HG02970 (cell line): ENCODE measurements around the gene POLR3H.

ENCODE experiments used
- ATAC-seq: cut with Tn5 transposase; IDR thresholded peaks from one replicate; pipeline ENCODE4 v1.9.1; 2021; ENCODE audit warnings: mild to moderate bottlenecking, moderate library complexity, moderate number of reproducible peaks; ENCODE audit not compliant: unreplicated experiment, low FRiP score

The POLR3H gene

DNA sequence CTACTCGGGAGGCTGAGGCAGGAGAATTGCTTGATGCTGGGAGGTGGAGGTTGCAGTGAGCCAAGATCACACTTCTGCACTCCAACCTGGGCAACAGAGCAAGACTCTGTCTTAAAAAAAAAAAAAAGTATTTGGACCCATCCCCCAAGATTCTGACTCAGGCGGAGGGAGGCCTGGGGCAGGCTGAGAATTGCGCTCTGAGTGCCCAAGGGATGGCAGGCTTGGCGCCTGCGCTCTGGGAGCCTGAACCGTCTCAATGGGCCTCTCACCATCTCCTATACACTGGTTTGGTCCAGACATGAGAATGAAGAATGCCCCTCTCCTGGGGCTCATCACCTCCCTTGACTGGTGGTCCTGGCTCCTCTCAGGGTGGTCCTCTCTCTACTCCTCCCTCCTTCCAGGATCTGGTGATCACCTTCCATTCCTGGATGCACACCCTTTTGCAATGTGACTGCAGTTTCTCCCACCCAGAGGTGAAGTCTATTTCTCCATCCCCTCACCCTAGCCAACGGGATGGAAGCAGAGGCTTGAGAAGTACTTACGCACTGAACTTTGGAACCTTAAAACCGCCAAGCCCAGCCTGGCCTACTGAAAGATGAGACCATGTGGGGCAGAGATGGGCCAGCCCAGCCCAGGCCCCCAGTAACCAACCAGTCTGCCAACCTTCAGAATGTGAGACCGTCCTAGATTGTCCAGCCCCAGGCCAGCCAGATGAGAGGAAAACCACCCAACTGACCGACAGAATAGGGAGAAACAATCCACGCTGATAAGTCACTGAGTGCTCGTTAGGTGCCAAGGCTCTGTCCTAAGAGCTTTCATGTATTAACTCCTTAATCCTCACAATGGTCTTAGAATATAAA is 4.9 kb downstream of the POLR3H start:
- no peak for ATAC-seq

GRCh38 chr22:41538583-41538982 is 5.7 kb downstream of the POLR3H start:
- ATAC-seq = no peak

DNA sequence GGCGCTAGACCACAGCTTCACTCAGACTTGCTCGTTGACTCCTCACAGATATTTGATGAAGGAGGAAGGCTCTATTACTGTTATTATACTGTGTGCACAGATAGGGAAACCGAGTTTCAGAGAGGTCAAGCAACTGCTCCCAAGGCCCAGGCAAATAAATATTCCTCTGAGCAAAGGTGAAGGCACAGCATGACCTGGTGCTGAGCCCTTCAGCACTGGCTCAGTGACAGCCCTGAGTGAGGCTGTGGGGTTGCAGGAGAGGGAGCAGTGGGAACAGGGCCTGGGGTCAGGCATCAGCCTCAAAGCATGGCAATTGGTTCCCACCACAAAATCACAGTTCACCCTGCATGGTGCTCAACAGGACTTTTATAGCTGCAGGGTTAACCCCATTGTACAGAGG is 7.1 kb downstream of the POLR3H start:
- no peak for ATAC-seq

DNA sequence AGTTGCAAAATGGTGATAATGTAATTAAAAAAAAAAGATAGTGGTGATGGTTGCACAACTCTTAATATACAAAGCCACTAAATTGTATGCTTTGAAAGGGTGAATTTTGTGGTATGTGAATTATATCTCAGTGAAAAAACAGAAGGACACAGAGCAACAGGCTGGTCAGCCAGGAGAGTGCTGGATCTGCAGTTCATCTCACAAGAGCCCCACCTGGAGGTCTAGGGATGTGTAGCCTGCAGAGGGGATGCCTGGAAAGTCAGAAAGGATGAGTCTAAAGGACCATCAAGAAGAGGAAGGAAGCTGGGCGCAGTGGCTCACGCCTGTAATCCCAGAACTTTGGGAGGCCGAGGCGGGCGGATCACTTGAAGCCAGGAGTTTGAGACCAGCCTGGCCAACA is 9.0 kb downstream of the POLR3H start:
- ATAC-seq = no peak

DNA sequence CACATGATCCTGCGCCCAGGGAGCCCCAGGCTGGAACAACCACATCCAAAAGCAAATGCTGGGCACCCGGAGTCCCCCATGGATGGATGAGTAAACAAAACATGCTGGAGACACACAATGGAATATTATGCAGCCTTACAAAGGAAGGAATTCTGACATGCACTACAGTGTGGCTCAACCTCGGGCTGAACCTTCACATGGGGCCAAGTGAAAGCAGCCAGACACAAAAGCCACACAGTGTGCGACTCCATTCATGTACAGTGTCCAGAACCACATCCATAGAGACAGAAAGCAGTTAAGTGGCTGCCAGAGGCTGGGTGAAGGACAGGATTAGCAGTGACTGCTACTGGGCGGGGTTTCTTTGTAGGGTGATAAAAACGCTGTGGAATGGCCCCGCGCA is 10.1 kb downstream of the POLR3H start:
- ATAC-seq = no peak

DNA sequence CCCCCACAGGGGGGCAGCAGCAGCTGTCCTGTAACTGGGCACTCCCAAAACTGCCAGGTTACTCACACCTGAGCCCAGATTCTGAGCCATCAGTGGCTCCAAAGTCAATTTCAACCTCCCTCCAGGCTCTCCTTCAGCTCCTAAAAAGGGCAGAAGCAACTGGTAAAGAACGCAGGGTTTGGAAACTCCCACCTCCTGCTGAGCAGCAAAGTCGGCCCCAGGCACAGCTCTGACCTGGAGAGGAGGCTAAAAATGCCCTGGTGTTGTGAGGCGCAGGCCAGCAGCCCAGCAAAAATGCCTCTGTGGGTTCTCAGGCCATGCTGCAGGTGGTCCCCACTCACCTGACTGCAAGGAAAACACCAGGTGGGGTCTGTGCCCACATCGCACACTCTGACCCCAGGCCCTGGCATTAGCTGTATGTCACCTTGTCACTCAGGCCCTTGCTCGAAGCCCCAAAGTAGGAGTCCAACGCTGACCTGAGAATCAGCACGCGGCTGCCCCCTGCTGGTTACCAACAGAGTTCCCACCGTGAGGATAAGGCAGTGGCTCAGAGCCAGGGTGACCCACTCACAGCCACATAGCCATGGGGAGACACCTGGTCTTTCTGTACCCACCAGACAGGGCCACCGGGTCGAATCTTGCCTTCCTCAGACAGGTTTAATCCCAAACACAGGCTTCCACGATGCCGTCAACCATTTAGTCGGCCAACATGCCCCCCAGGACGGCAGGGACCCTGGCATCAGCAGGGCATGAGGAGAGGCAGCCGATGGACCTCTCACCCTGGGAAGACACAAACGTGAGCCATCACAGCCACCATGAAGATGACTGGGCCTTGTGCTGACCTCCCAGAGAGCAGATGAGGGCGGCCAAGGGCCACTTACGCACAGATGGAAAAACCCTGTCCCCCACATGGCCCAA is 11.1 kb downstream of the POLR3H start:
- ATAC-seq = no peak

DNA sequence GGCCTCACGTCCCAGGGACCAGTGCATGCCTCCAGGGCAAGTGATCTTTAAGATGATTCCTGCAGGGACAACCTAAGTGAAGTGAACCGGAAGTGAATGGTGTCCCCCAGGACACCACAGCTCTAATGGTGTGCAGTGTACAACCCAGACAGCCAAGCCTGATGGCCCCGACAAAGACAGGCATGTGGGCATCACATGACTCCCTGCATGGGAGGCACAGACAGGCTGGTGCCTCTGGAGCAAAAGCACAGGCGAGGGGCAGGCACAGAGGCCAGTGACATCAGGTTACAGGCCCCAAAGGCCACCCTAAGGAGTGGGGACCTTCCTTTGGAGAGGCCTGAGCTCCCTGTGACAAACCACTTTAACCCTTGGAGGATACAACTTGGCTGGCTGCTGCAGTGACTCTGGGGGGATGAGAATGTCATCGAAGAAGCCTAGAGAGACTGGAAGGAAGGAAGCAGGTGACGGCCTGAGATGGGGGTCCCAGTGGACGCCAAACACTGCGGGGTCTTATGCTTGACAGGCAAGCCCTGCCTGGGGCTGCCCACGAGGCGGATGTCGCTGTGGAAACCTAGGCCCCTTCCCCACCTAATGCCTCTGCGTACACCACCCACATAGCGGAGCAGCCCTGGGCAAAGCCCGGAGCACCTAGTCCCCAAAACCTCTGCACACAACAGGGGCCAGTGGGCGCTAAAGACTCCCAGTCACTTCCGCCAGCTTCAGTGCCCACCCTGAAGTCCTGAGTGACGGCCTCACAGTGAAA is 12.4 kb downstream of the POLR3H start:
- no peak for ATAC-seq

DNA sequence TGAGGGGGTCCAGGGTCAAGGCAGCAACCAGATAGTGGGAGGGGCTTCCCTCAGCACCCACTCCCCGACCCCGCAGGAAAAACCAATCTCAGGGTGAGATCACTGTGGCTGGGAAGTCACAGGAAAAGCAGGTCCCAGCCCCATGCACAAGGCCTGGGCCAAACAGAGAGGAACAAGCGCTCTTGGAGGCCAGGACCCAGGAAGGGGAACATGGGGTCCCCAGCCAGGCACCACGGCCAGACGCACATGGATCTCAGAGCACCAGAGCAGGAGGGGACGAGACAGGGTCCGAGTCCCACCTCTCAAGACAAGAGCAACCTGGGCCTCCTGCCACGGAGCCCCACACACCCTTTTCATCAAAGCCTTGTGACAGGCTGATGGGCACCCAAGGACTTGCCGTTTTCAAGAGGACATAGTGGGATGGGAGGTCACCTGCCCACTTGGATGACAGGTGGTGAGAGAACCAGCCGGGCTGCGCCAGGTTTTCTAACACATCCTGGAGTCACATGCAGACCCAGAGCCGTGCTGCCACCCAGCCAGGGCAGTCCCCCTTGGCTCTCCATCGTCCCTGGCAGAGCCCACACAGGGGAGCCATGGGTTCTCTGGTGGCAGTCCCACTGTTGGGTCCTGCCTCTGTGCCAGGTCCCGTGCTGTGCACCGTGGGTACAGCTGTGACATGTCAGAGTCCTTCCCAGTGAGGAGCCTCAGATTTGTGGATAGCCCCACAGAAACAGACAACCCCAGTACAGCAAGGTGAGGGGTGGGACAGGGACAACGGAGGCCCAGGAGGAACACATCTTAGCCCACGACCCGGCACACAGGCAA is 13.2 kb downstream of the POLR3H start:
- ATAC-seq = no peak

GRCh38 chr22:41528938-41529561 is 15.2 kb downstream of the POLR3H start:
- no peak for ATAC-seq

GRCh38 chr22:41528132-41528766 is 16.0 kb downstream of the POLR3H start:
- no peak for ATAC-seq

DNA sequence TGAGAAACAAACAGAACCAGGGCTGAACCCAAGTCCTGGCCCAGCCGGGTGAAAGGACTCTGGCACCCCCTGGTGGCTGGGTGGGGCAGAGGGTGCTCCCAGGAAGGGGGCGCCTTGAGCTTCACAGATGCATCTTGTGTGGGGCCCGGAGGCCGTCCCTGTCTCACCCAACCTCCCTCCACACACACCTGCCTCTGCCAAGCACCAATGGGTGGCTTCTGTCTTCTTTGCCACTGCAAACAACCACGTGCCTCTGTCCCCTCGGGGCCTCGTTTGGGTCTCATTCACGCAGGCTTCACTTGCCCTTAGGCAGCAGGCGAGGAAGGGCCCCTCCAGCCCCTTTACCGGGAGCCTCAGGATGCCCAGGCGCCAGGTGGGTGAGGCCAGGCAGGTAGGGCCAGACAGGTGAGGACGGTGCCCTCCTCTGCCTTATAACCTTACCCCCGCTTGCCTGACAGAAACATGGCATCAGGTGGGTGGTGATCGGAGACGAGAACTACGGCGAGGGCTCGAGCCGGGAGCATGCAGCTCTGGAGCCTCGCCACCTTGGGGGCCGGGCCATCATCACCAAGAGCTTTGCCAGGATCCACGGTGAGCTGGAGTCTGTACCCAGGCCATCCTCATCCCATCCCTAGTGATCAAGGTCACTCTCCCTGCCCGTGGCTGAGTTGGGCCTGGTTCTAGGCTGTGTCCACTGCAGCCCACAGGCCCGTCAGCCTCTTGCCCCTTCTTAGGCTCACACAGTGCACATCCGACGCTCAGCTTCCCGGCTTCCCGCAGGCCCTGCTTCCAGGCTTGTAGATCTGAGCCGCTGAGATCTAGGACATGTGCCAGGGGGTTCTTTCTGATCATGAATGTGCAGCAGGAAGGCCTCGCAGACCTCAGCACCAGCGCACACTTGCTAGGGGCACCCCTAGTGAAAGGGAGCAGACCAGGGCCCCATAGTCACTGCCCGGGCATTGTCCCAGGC is 17.2 kb downstream of the POLR3H start:
- ATAC-seq = no peak

DNA sequence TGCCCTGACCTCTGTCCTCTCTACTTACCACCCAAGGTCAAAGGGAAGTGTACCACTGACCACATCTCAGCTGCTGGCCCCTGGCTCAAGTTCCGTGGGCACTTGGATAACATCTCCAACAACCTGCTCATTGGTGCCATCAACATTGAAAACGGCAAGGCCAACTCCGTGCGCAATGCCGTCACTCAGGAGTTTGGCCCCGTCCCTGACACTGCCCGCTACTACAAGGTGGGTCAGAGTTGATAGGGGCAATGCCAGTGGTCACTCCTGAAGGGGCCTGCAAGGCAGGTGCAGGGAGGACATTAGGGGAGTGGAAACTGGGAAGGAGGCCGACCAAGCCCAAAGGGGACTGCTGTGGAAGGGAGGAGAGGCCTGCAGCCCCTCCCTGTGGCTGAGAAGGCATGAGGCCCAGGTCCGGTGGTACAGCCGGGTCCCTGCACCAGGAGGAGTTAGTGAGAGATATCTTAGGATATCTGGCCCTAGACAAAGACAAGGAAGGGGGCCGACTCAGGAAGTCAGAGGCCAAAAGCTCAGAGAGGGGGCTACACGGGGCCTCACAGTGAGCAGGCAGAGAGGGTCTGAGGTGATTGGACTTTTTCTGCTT is 17.9 kb downstream of the POLR3H start:
- no peak for ATAC-seq

DNA sequence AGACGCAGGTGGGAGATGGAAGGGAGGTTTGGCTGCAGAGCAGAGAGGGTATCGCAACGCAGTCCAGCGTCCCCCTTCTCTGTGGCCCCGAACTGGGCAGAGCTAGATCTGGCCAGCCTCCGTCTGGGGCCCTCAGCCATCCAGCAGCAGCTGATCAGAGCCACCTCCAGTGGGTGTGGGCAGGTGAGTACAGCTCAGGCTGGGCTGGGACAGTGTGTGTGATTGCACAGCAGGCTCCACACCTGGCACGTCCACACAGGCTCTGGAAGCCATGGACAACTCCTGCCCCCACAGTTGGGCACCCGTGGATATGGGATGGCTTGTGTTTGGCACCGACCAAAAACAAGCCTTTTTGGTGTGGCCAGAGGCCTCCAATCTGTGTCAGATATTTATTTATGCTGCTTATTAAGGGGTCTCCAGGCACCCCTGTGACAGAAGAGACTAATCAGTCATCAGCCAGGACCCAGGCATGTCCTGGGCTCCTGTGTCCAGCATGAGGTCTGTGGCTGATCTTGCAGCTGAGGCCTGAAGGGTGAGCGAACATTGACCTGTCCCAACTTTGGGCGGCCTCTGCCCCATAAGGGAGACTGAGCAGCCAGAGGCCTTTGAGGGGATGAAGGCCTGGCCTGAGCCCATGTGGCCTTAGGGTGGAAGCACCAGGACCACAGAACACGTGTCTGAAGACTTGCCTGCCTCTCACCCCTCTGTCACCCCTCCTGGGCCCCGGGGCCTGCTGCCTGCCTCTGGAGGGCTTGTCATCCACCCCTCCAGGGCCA is 18.6 kb downstream of the POLR3H start:
- no peak for ATAC-seq

DNA sequence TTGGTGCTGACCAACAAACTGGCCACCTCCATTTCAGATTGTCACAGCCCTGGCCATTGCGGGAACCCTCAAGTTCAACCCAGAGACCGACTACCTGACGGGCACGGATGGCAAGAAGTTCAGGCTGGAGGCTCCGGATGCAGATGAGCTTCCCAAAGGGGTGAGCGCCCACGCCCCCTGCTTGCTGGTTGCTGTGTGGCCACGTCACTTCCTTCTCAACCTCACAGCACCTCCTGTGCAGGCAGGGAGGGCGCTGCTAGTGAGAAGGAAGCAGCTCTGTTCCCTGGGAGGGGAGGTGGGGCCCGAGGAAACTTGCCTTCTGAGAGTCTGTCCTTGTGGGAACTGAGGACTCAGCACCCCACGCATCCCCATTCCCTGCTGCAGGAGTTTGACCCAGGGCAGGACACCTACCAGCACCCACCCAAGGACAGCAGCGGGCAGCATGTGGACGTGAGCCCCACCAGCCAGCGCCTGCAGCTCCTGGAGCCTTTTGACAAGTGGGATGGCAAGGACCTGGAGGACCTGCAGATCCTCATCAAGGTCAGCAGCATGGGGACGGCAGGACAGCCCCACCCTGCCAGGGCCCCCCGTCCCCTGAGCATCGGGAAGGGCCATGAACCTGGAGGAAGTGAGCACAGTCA is 19.3 kb downstream of the POLR3H start:
- no peak for ATAC-seq

DNA sequence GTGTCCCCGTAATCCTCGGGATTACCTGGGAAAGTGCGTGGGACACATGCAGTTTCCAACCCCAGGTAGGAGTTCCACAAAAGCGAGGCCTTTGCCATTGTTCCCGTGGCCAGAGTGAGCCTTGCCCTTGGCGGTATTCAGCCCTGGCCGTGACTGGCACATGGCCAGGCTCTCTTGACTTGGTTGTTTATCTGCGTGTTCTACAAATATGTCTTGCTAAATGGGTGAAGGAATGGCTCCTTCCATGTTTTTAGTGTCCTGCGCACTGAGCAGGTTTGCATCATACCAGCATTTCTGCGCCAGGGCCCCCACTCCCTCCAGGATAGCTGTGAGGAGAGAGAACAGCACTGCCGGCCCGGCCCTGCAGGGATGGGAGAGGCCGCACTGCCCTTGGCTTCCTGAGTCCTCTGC is 20.0 kb downstream of the POLR3H start:
- ATAC-seq = no peak
